GM19193 (cell line): ENCODE measurements around the gene BUD13.

ENCODE experiments used
- POLR2A ChIP-seq: IDR thresholded peaks from 4 replicates; pipeline ENCODE4 v1.6.1; 2011; ENCODE audit not compliant: insufficient read depth, insufficient read length; ENCODE audit errors: extremely low read depth

BUD13 gene, protein sequence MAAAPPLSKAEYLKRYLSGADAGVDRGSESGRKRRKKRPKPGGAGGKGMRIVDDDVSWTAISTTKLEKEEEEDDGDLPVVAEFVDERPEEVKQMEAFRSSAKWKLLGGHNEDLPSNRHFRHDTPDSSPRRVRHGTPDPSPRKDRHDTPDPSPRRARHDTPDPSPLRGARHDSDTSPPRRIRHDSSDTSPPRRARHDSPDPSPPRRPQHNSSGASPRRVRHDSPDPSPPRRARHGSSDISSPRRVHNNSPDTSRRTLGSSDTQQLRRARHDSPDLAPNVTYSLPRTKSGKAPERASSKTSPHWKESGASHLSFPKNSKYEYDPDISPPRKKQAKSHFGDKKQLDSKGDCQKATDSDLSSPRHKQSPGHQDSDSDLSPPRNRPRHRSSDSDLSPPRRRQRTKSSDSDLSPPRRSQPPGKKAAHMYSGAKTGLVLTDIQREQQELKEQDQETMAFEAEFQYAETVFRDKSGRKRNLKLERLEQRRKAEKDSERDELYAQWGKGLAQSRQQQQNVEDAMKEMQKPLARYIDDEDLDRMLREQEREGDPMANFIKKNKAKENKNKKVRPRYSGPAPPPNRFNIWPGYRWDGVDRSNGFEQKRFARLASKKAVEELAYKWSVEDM

DNA sequence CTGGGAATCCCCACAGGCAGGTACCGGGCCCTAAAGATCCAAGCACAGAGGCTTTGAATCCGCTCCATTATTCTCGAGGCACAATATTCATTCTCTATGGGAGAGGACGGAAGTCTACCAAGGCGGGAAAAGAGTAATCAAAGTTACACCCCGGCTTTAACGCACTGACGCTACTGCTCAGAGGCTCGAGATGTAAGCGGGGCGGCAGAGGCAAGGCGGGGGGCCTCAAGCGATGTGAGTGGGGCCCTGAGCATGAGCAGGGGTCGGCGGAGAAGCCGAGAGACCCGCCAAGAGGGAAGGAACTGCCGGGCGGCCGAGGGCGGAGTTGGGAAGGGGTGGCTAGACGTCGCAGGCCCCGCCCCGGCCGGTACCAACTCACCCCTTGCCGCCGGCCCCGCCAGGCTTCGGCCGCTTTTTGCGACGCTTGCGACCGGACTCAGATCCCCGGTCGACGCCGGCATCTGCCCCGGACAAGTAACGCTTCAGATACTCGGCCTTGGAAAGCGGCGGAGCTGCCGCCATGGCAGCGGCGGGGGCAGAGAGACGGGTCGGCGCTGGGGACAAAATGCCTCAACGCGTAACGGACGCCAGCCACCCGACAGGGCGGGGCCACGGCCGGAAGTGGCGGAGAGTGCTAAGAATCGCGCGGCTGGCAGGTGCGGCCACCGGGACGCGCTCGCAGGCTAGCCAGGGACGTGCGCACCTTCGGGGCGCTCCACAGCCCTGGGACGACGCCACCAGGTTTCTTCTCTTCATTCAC lies at the start of gene BUD13:
Gene BUD13 (minus strand): TSS at position 545 of the 760 bp plus-strand sequence. CDS start 23 bp downstream, at position 522.
- peak; percentile 87 for TF ChIP-seq POLR2A

DNA sequence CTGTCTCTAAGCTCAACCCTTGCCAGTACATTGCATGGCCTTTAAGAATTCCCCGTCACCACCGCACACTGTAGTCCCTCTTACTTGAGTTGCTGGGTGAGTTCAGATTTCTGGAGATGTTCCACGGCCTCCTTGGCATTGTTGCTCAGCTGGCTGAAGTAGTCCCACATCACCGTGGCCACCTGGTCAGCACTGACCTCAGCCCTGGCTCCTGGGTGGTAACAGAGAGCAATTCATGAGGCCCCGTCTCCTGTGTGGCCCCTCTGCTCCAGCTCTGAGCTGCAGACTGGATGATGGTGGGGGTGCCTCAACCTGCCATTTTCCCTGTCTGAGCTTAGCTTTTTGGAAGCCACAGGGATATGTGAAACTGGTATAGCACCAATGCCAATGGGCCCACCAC lies 49.8 kb upstream of the BUD13 start:
- TF ChIP-seq POLR2A = no peak

DNA sequence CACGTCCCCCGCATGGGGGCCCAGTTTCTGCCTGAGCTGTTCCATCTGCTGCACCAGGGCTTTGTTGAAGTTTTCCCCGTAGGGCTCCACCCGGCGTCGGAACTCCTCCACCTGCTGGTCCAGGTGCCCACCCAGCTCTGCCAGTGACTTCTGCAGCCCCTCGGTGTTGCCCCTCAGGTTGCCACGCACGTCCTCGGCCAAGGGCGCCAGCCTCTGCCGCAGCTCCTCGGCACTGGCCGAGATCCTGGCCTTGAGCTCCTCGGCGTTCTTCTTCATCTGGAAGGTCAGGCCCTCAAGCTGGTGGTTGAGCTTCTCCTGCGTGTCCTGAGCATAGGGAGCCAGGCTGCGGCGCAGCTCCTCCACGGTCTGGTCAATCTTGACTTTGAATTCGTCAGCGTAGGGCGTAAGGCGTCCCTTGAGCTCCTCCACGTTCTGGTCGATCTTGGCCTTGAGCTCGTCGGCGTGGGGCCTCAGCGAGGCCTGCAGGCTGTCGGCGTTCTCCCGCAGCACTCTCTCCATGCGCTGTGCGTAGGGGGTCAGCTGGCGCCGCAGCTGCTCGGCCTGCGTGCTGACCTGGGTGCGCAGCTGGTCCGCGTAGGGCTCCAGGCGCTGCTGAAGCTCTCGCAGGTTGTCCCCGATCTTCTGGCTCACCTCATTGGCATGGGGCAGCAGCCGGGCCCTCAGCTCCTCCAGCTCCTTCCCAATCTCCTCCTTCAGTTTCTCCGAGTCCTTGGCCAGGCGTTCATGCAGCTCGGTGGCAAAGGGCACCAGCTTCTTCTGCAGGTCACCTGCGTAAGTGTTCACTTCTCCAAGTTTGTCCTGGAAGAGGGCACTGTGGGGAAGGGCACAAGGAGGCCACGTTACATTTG lies 48.5 kb upstream of the BUD13 start:
- TF ChIP-seq POLR2A = no peak

DNA sequence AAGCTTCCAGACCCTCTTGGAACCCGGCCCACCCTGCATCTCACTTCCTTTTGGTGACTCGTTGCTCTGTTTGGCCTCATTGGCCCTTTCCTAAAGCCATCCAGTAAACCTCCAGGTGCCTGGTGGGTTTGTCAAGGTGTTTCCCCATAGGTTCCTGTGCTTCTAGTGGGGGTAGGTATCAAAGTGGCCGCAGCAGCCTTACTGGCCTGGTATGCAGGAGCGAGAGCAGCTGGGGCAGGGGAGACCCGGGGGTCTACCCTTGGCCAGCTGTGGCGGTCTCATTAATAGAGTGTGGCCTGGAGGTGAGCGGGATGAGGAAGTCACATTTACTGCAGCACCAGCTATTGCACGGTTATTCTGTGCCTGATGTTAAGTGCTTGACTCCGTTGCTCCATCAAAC lies 46.3 kb upstream of the BUD13 start:
- no peak for TF ChIP-seq POLR2A

DNA sequence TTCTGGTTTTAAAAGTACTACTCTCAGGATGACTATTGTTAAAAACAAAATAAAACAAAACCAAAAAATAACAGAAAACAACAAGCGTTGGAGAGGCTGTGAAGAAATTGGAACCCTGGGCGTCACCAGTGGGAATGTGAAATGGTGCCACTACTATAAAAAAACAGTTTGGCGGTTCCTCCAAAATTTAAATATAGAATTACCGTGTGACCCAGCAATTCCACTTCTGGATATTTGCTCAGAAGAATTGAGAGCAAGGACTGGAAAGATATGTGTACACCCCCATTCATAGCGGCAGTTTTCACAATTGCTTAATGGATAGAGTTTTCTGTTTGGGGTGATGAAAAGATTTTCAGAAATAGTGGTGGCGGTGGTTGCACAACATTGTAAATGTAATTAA lies 41.7 kb upstream of the BUD13 start:
- no peak for TF ChIP-seq POLR2A

DNA sequence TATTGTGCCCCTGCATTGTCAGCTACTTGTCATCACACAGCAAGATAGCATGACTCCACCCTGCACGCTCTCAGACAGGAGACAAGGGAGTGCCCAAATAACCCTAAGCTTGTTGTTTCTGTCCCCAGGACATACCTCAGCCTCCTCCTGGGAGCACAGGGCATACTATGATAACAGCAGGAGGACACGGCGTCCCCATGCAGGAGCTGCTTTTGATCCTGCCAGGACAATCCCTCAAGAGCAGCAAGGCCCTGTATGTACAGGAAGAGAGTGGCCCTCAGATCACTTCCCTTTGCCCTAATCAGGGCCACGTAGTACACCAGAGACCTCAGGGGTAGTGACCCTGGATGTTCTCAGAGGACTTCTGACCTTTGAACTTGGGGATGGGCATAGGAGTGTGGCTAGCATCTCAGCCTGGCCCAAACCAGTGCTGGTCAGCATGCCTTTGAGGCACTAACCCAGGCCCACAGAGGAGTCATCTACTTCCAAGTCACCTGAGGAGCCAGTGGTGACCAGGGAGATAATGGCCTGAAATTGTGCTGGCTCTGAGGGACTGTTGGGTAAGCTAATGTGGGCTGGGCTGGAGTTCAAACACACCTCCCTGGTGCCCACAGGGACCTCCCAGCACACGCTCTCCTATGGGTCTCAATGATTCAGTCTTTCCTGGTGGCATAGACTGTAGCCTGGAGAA lies 41.1 kb upstream of the BUD13 start:
- TF ChIP-seq POLR2A = no peak

DNA sequence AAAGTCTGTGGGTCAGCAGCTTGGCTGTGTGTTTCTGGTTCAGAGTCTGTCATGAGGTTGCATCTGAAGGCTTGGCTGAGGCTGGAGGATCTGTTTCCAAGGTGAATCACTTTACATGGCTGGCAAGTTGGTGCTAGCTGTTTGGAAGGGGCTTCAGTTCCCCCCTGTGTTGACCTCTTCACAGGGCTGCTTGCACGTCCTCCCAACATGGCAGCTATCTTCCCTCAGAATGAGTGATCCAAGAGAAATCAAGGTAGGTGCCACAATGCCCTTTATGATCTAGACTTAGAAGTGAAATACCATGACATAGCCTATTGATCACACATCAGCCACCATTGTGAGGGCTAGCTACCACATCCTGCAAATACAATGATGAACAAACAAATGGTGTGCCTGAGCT lies 40.4 kb upstream of the BUD13 start:
- no peak for TF ChIP-seq POLR2A

DNA sequence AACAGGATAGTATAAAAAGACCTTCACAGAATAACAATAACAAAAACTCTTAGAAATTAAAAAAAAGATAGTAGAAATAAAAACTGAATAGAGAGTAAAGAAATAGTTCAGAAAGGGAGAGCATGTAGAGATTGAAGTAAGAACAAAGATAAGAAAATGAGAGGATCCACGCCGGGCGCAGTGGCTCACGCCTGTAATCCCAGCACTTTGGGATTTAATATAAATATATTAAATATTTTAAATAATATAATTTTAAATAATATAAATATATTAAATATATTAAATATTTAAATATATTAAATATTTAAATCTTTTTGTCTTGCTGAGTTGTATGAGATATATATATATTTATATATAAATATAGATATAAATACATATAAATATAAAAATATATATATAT lies 39.3 kb upstream of the BUD13 start:
- no peak for TF ChIP-seq POLR2A

DNA sequence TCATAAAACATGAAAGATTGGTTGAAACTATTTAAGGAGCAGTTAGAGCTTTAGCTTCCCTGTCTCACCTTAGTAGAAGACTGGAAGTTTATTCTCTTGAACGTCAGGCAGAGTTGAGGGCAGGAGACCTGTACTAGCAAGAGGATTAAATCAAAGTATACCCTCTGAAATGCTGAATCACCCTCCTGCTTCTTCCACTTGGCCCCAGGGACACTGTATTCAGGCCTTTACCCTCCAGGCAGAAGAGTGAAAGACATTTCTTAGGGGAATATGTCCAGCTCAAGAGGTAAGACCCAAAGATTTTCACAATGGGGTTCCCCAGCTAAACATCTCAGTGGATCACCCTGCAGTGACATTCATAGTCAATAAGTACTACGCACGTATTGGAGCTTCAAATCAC lies 38.4 kb upstream of the BUD13 start:
- no peak for TF ChIP-seq POLR2A

DNA sequence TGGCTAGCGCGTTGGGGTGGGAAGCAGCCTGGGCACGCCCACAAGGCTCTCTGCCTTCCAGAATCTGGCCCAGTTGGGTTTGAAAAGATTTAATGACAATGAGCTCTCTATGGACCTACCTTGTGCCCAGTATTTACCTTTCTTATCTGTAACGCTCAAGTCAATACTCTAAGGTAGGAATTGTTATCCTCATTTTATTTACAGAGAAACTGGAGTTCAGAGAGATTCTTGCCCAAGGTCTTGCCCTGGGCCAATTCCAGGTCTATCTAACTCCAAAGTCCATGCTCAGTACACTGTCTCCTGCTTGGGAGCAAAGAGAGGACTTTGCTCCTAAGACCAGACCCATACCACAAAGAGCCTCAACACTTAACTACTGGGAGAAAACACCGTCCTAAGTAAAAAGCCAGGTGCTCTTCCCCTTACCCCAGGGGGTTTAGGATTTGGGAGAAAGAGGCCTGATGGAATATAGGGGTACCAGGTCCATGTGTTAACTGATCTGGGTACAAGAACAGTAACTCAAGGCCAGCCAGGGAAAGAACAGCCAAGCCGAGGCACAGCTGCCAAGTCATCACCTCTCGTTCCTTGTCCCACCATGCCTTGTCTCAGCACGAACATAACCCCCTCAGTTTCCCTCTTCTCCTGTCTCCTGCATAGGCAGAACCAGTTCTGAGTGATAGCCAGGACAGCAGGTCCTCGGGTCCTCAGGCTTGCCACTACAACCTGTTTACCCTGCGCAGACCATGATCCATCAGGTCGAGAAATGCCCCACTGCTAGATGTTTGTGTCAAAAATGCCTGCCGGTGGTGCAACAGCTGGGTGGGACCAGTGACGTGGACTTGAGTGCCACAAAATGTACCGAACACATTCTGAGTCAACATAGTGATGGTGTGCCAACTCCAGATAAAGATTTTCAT lies 35.7 kb upstream of the BUD13 start:
- TF ChIP-seq POLR2A = no peak

DNA sequence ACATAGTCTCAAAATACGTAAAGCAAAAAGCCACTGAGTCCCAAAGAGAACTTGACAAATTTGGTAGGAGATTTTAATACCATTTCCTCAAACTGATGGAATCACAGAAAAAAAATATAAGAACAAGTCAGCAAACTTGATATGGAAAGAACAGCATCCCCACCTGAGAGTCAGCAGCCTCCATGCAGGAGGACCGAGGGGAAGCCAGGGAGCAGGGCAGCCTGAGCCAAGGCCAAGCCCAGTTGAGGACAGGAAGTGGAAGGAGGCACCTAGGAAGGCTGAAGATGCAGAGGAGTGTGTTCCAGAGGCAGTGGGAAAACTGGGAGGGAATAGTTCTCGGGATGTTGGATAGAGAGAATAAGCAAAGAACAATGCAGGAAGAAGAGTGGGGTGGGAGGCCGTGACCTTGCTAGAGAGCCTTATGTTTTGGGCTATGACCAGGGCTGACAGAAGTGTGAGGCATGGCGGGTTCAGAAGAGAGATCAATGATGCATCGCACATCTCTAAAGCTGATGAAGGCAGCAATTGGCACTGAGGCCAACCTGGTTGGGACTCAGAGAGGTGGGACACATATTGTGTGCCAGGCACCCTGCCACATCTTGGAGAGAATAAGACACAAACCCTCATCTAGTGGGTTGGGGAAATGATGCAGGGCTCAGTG lies 34.9 kb upstream of the BUD13 start:
- no peak for TF ChIP-seq POLR2A

DNA sequence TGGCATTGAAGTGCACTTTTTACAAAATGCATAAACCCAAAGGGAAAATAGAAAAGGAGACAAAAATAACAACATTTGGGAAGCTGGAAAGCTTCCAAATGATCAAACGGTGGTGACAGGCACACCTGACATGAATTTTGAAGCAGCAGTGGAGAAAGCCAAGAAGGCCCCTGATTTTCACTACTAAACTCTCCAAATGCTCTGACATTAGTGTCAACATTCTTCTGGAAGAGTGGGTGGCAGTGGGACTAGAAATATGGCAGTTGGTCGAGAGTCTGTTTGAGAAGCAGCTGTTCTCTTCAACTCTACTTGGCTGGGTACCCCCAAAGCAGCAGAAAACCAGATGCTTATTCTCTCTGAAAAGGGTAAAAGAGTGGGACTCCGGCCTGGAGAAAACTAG lies 31.2 kb upstream of the BUD13 start:
- TF ChIP-seq POLR2A = no peak

DNA sequence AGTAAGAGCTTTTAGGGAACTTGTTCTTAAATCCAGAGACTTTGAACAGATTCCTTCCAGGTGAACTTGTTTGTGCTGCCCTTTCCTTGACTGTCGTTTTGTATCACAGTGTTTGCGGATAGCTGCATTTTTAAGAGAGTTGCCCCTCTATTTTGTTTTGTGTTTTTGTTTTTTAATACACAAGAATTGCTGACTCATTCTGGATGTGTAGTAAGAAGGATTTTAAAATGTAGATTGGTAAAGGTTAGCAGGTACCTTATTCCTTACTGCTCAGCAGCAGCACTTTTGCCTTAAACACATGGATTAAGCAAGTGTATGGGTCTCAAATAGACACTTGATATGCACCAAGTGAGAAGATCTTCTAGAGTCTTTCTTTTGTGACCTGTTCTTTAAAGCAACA lies 27.8 kb upstream of the BUD13 start:
- TF ChIP-seq POLR2A = no peak

DNA sequence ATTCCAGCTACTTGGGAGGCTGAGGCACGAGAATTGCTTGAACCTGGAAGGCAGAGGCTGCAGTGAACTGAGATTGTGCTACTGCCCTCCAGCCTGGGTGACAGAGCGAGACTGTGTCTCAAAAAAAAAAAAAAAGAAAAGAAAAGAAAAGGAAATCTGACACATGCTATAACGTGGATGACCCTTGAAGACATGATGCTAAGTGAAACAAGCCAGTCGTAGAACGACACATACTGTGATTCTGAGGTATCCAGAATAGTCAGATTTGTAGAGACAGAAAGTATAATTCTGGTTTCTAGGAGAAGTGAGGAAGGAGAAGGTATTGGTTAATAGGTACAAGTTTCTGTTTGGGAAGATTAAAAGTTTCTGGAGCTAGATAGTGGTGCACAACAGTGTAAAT lies 25.6 kb upstream of the BUD13 start:
- no peak for TF ChIP-seq POLR2A
